Adrenal gland (tissue), 12 donors: ENCODE data around the gene UQCC5. TPM values are rescaled to one million over a fixed set of nuclear protein-coding genes. Genes with fewer than 3 reads are reported as not detected.
A peak's percentile ranks its signal among the peaks of the same experiment; 100 is the strongest.

Experiments
- DNase-seq, 7 donors: peaks; one replicate each; pipeline ENCODE4 v3.0.0-alpha.2; 2019 to 2020
- H3K27ac ChIP-seq, 5 donors: fragments of 200-600 bp; sonication (generic) in 4 of 5; 1 replicate in 3 of 5; 2 replicates in 2 of 5; pipeline versions ENCODE4 v1.5.1 to v1.8.0; 2016 to 2020; ENCODE audit warnings: mild to moderate bottlenecking in 1 of 5
- H3K27me3 ChIP-seq: fragments of 200-600 bp; 2 replicates; pipeline ENCODE4 v1.8.0; 2021
- H3K36me3 ChIP-seq, 2 donors: fragments of 200-600 bp; replicated peaks in 1 of 2; 1 replicate in 1 of 2; 2 replicates in 1 of 2; pipeline versions ENCODE4 v1.5.1 to v1.8.0; 2018 to 2022
- H3K4me1 ChIP-seq, 2 donors: fragments of 200-600 bp; replicated peaks in 1 of 2; 1 replicate in 1 of 2; 2 replicates in 1 of 2; pipeline versions ENCODE4 v1.5.1 to v1.8.0; 2018 to 2021
- H3K4me3 ChIP-seq, 4 donors: fragments of 200-600 bp; sonication (generic) in 3 of 4; one replicate each; pipeline ENCODE4 v1.5.1; 2016 to 2018
- H3K9me3 ChIP-seq, 3 donors: fragments of 200-600 bp; sonication (generic) in 1 of 3; replicated peaks in 1 of 3; 1 replicate in 2 of 3; 2 replicates in 1 of 3; pipeline versions ENCODE4 v1.5.1 to v1.8.0; 2016 to 2021
- POLR2A ChIP-seq, 2 donors: fragments of 450-650 bp; IDR thresholded peaks; one replicate each; pipeline ENCODE4 v1.6.1; 2017; ENCODE audit warnings: antibody characterized with exemption in 2 of 2, mild to moderate bottlenecking in 2 of 2, moderate library complexity in 1 of 2
- WGBS, 4 donors: extraction: QIAGEN DNeasy Blood & Tissue Kit in 2 of 4; methylation state at CpG; one replicate each; pipeline versions ENCODE4 v1.1.5 to v1.1.7; 2013 to 2017; 5-methylcytosine and 5-hydroxymethylcytosine counted together
- intact Hi-C, 2 donors: fragments of 100-400 bp; cut with DNase I; formaldehyde crosslinking; loops; one replicate each; pipeline versions ENCODE4 v1.14.1 to v1.15.0; 2022 to 2023
- polyA plus RNA-seq, 3 donors: library from polyadenylated mRNA; stranded (reverse); fragments of 200-250 nt in 2 of 3; fragments of 350-450 nt in 1 of 3; fragmentation: Illumina TruSeq in 1 of 3; extraction: RNeasy Lipid Tissue Mini Kit (QIAGEN cat#74804) in 1 of 3; gene quantifications; one replicate each; pipeline ENCODE4 v1.2.3, GENCODE V29; 2013 to 2014
- total RNA-seq, 9 donors: library from RNA; depleted of rRNA in 4 of 9; stranded (reverse); fragments of >200 nt in 4 of 9; fragments of 120-200 nt in 1 of 9; fragmentation: NEBNext Ultra II Directional in 1 of 9; extraction: Animal tissue kit (Norgen Biotek cat#: 25700) in 1 of 9; gene quantifications; one replicate each; pipeline versions ENCODE4 v1.1.0 to v1.2.4, GENCODE V29; 2013 to 2023
- TF ChIP-seq, protein P1 (sequence below), 6 experiments: fragments of 450-650 bp in 4 of 6; fragments of 200-600 bp in 2 of 6; sonication (generic) in 1 of 6; IDR thresholded peaks; 1 replicate in 5 of 6; 2 replicates in 1 of 6; pipeline versions ENCODE4 v1.5.1 to v1.8.0; 2016 to 2021; ENCODE audit warnings: antibody characterized with exemption in 6 of 6, mild to moderate bottlenecking in 2 of 6, moderate library complexity in 1 of 6
- donor health status: healthy with polysubstance abuse.
- donor health status: Bipolar disorder and iron deficiency.
- donor health status: DM: yes; HTN: yes; CAD: no.
- donor health status: DM: no; HTN: no; CAD: no.
- donor health status: DM: no; HTN: no; CAD: no.
- donor health status: DM: yes; HTN: yes; CAD: no.

The UQCC5 gene
- total and polyA plus RNA-seq, 12 donors, result 1.1 to 330 (median 72.3) TPM

GRCh38 chr3:52527732-52528585 lies 8.4 kb upstream of the UQCC5 start:
- peaks cover 0 to 43% of the 10 kb centered on the region in 2 donors for H3K36me3 ChIP-seq
- TF ChIP-seq, protein P1, sequence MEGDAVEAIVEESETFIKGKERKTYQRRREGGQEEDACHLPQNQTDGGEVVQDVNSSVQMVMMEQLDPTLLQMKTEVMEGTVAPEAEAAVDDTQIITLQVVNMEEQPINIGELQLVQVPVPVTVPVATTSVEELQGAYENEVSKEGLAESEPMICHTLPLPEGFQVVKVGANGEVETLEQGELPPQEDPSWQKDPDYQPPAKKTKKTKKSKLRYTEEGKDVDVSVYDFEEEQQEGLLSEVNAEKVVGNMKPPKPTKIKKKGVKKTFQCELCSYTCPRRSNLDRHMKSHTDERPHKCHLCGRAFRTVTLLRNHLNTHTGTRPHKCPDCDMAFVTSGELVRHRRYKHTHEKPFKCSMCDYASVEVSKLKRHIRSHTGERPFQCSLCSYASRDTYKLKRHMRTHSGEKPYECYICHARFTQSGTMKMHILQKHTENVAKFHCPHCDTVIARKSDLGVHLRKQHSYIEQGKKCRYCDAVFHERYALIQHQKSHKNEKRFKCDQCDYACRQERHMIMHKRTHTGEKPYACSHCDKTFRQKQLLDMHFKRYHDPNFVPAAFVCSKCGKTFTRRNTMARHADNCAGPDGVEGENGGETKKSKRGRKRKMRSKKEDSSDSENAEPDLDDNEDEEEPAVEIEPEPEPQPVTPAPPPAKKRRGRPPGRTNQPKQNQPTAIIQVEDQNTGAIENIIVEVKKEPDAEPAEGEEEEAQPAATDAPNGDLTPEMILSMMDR (IDR thresholded peaks at IDR 0.05), result no peak
- TF ChIP-seq POLR2A (IDR thresholded peaks at IDR 0.05), result no peak
- H3K27me3 ChIP-seq, result no peaks in the 10 kb centered on the region
- peaks cover 44 to 76% of the 10 kb centered on the region in 2 donors for H3K4me1 ChIP-seq
- peak in 2 of 7 donors; percentile 16 for DNase-seq
- 80 to 91% (median 82%) methylated on average over 7 to 18 of the region's 18 CpGs for WGBS, 4 donors
- intact Hi-C loops, result no loop called here
- H3K4me3 ChIP-seq, result no peak overlapping the region
- H3K27ac ChIP-seq, result peak overlapping the region in 2 of 5 donors; percentile 84 to 89
- no peaks in the 10 kb centered on the region for H3K9me3 ChIP-seq

GRCh38 chr3:52528586-52529375 lies 7.6 kb upstream of the UQCC5 start:
- H3K36me3 ChIP-seq, result peaks cover 0 to 35% of the 10 kb centered on the region in 2 donors
- H3K9me3 ChIP-seq, result no peaks in the 10 kb centered on the region
- H3K27ac ChIP-seq, result peak overlapping the region in 3 of 5 donors; percentile 62 to 86 (median 84)
- peak in 2 of 7 donors; percentile 18 to 23 for DNase-seq
- TF ChIP-seq, protein P1 (IDR thresholded peaks at IDR 0.05), result no peak
- TF ChIP-seq POLR2A (IDR thresholded peaks at IDR 0.05), result no peak
- intact Hi-C loops, result no loop called here
- no peaks in the 10 kb centered on the region for H3K27me3 ChIP-seq
- WGBS, 4 donors, result 74 to 88% (median 86%) methylated on average over 4 to 25 of the region's 25 CpGs
- no peak overlapping the region for H3K4me3 ChIP-seq
- H3K4me1 ChIP-seq, result peaks cover 44 to 76% of the 10 kb centered on the region in 2 donors

DNA sequence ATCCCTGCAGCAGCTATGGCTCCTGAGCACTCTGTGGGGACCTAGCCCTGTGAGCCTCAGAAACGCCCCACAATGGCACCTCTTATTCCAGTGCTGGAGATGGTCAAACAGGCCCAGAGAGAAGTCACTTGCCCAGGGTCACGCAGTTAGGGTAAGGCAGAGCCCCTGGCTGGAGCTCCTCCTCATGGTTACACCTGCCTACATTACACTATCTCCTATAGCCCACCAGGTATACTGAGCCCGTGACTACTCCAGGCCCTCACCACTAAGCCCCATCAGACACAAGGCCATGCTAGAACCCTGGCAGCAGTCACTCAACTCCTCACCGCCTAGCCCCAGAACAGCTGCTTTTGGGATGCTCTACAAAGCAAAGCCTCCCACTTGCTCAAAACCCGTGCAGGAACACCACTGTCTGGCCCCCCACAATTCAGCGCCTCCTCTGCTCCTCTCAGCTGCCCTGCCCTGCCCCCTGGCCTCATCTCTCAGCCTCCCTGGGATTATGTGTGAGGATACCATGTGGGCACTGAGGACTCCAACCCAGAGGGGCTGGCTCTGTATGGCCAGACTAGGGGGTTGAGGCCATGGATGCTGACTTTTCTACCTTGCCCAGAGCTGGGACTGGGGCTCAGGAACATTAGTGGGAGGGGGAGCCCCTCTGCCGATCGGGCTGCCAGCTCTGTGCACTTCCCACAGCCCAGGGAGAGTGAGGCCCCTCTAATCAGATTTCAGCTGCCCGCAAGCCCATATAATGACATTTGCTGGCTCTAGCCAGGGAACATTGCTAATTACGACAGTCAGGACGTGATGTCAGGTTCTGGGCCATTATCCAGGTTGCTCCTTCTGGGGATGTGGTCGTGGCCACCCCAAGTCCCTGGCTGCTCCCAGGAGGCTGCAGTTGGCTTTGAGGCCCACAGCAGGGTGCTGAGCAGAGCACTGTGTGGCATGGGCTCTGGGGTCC lies 6.8 kb upstream of the UQCC5 start:
- Histone ChIP-seq H3K4me3 (no peak overlapping the region), H3K4me1 (peaks cover 49 to 74% of the 10 kb centered on the region in 2 donors), H3K36me3 (peaks cover 0 to 26% of the 10 kb centered on the region in 2 donors), H3K27me3 (no peaks in the 10 kb centered on the region), H3K9me3 (no peaks in the 10 kb centered on the region), H3K27ac (peak overlapping the region in 4 of 5 donors; percentile 41 to 86 (median 73))
- intact Hi-C loops, result loop anchor here in 1 of 2 donors (5.0 to 10.0 kb wide), 2 partner anchors 57 to 155 kb away; partner anchors contain the start of genes GNL3 and PBRM1
- peak; percentile 50 to 94 (median 59) for DNase-seq
- WGBS, 4 donors, result 54 to 80% (median 63%) methylated on average over 4 to 12 of the region's 12 CpGs
- TF ChIP-seq, protein P1 (IDR thresholded peaks at IDR 0.05), result no peak
- TF ChIP-seq POLR2A (IDR thresholded peaks at IDR 0.05), result peak; percentile 9 to 20
